ENCODE data around the gene FXYD1. TPM values are rescaled to one million over a fixed set of nuclear protein-coding genes. Genes with fewer than 3 reads are reported as not detected.
A peak's percentile ranks its signal among the peaks of the same experiment; 100 is the strongest.

Gene FXYD1
- not detected in 2 replicates for total RNA-seq (2014; rRNA removed; shearing (Covaris generic))

GRCh38 chr19:35138305-35138892, at the start of gene FXYD1:
Gene FXYD1, plus strand, starts transcription at chr19:35138824. Its CDS starts 1,256 bp downstream, at chr19:35140080.
- DNase-seq (ENCODE audit: low read depth in 1 of 2, low spot score in 2 of 2) = no peak
- Histone ChIP-seq H3K27ac (no peak within 1 kb of the TSS), H3K36me3 (no peaks in the 10 kb centered on the region), H3K4me1 (replicated peaks) (no peaks in the 10 kb centered on the region), H3K9me3 (replicated peaks) (0 out of 2 replicates have a peak, but pooled peaks cover 5% of the 10 kb centered on the region), H3K27me3 (replicated peaks) (peaks cover 28% of the 10 kb centered on the region), H3K4me3 (no peak within 1 kb of the TSS)

DNA sequence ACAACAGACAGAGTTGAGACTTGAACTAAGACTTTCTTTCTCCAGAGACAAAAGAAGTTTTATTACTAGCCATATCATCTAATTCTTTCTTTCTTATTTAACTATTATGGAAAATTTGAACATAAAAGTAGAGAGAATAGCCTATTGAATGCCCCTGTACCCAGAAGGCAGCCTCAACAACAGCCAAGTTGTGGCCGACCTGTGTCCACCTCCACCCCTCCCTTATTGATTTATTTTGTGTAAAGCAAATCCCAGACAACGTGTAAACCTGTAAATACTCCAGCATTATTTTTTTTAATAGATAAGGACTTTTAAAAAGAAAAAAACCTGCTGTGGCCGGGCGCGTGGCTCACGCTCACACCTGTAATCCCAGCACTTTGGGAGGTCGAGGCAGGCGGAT, 49.1 kb upstream of the FXYD1 start:
- H3K27ac ChIP-seq = peak overlapping the region; percentile 41; the same call in 1 of the 2 replicates
- H3K36me3 ChIP-seq = no peaks in the 10 kb centered on the region
- H3K4me3 ChIP-seq = no peak overlapping the region
- H3K4me1 ChIP-seq (replicated peaks) = peaks cover 17% of the 10 kb centered on the region
- DNase-seq (ENCODE audit: low read depth in 1 of 2, low spot score in 2 of 2) = no peak
- no peaks in the 10 kb centered on the region for H3K27me3 ChIP-seq (replicated peaks)
- H3K9me3 ChIP-seq (replicated peaks) = no peaks in the 10 kb centered on the region

DNA sequence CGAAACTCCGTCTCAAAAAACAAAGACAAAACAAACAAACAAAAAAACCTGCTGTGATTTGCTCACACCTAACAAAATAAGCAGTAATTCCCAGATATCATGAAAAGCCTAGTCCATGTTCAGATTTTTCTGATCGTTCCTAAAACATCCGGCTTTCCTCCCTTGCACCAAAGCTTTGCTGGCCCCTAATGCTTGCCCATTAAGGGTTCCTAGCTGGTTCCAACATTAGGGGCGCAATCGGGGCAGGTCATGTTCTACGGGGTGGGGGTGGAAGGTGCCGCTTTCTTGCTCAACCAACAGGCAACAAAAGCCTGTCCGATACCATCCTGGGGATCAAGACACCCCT, 48.5 kb upstream of the FXYD1 start:
- peaks cover 17% of the 10 kb centered on the region for H3K4me1 ChIP-seq (replicated peaks)
- H3K27ac ChIP-seq = no peak overlapping the region
- no peak for DNase-seq (ENCODE audit: low read depth in 1 of 2, low spot score in 2 of 2)
- no peaks in the 10 kb centered on the region for H3K36me3 ChIP-seq
- H3K27me3 ChIP-seq (replicated peaks) = no peaks in the 10 kb centered on the region
- H3K9me3 ChIP-seq (replicated peaks) = no peaks in the 10 kb centered on the region
- no peak overlapping the region for H3K4me3 ChIP-seq

- peak in 1 of 2 experiments; percentile 31 for DNase-seq (ENCODE audit: low read depth in 1 of 2, low spot score in 2 of 2)
- no peaks in the 10 kb centered on the region for H3K36me3 ChIP-seq
- H3K27ac ChIP-seq = no peak overlapping the region
- H3K4me1 ChIP-seq (replicated peaks) = peaks cover 17% of the 10 kb centered on the region
- no peak overlapping the region for H3K4me3 ChIP-seq
- no peaks in the 10 kb centered on the region for H3K27me3 ChIP-seq (replicated peaks)
- H3K9me3 ChIP-seq (replicated peaks) = no peaks in the 10 kb centered on the region
These were observed 48.0 kb upstream of the FXYD1 start for GRCh38 chr19:35090506-35091214.

GRCh38 chr19:35093430-35093829, 45.2 kb upstream of the FXYD1 start:
- Histone ChIP-seq H3K4me3 (no peak overlapping the region), H3K36me3 (no peaks in the 10 kb centered on the region), H3K27ac (no peak overlapping the region), H3K4me1 (replicated peaks) (peaks cover 11% of the 10 kb centered on the region), H3K9me3 (replicated peaks) (no peaks in the 10 kb centered on the region), H3K27me3 (replicated peaks) (no peaks in the 10 kb centered on the region)
- no peak for DNase-seq (ENCODE audit: low read depth in 1 of 2, low spot score in 2 of 2)

DNA sequence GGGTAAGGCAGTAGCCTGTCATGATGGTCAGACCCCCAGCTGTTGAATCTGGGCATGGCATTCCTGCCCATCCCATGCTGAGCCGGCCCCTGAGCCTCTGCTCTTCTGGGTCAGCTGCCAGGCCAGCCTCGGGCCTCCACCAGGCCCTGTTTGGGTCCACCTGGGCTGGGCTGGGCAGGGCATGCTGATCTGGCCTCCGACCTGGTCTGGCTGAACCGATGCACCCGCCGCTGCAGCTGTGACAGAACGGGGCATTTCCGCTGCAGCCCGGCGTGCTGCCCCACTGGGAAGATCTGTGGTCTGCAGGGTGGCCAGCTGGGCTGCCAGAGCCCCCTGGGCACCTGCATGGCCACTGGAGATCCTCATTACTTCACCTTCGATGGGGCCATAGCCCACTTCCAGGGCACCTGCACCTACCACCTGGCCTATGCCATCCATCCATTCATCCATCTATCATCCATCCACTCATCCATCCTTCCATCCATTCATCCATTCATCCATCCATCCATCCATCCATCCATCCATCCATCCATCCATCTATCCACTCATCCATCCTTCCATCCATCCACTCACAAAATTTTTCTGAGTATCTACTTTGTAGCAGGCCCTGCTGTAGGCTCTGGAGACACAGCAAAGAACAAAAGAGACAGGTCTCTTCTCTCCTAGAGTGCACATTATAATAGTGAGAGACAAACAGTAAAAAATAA, 44.5 kb upstream of the FXYD1 start:
- Histone ChIP-seq H3K9me3 (replicated peaks) (no peaks in the 10 kb centered on the region), H3K27me3 (replicated peaks) (no peaks in the 10 kb centered on the region), H3K4me3 (no peak overlapping the region), H3K27ac (no peak overlapping the region), H3K36me3 (no peaks in the 10 kb centered on the region), H3K4me1 (replicated peaks) (peaks cover 4% of the 10 kb centered on the region)
- DNase-seq (ENCODE audit: low read depth in 1 of 2, low spot score in 2 of 2) = no peak

GRCh38 chr19:35094656-35095055, 44.0 kb upstream of the FXYD1 start:
- Histone ChIP-seq H3K4me1 (replicated peaks) (no peaks in the 10 kb centered on the region; the same call in 1 of the 2 replicates), H3K27ac (no peak overlapping the region), H3K9me3 (replicated peaks) (no peaks in the 10 kb centered on the region), H3K4me3 (no peak overlapping the region), H3K27me3 (replicated peaks) (no peaks in the 10 kb centered on the region), H3K36me3 (no peaks in the 10 kb centered on the region)
- no peak for DNase-seq (ENCODE audit: low read depth in 1 of 2, low spot score in 2 of 2)

- no peaks in the 10 kb centered on the region for H3K36me3 ChIP-seq
- no peak overlapping the region for H3K27ac ChIP-seq
- no peak for DNase-seq (ENCODE audit: low read depth in 1 of 2, low spot score in 2 of 2)
- H3K9me3 ChIP-seq (replicated peaks) = no peaks in the 10 kb centered on the region
- no peak overlapping the region for H3K4me3 ChIP-seq
- no peaks in the 10 kb centered on the region for H3K27me3 ChIP-seq (replicated peaks)
- H3K4me1 ChIP-seq (replicated peaks) = no peaks in the 10 kb centered on the region; the same call in 1 of the 2 replicates
These were observed 42.8 kb upstream of the FXYD1 start for GRCh38 chr19:35095667-35096368.

DNA sequence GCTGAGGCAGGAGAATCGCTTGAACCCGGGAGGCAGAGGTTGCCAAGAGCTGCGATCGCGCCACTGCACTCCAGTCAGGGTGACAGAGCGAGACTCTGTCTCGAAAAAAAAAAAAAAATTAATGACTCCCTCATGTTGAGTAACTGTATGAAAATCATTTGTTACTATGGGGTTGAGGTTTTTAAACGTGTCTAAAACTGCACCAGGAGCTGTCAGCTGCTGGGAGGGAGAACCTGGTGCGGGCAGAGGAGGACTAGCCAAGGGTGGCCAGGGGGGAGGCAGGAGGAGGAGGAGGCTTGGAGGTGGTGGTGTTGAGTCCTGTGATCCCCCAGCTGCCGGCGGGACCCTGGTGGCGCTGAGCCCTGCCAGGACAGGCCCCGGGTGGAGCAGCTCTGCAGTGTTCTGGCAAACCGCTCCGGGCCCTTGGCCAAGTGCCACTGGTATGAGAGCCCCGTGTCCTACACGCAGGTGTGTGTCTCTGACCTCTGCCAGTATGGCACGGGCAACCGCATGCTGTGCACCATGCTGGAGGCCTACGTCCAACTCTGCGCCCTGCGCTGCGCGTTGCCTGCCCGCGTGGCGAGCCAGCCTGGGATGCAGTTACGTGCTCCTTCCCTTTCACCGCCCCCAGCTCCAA, 40.1 kb upstream of the FXYD1 start:
- no peak overlapping the region for H3K4me3 ChIP-seq
- no peaks in the 10 kb centered on the region for H3K4me1 ChIP-seq (replicated peaks)
- no peak for DNase-seq (ENCODE audit: low read depth in 1 of 2, low spot score in 2 of 2)
- no peaks in the 10 kb centered on the region for H3K27me3 ChIP-seq (replicated peaks)
- no peaks in the 10 kb centered on the region for H3K9me3 ChIP-seq (replicated peaks)
- no peaks in the 10 kb centered on the region for H3K36me3 ChIP-seq
- H3K27ac ChIP-seq = no peak overlapping the region

DNA sequence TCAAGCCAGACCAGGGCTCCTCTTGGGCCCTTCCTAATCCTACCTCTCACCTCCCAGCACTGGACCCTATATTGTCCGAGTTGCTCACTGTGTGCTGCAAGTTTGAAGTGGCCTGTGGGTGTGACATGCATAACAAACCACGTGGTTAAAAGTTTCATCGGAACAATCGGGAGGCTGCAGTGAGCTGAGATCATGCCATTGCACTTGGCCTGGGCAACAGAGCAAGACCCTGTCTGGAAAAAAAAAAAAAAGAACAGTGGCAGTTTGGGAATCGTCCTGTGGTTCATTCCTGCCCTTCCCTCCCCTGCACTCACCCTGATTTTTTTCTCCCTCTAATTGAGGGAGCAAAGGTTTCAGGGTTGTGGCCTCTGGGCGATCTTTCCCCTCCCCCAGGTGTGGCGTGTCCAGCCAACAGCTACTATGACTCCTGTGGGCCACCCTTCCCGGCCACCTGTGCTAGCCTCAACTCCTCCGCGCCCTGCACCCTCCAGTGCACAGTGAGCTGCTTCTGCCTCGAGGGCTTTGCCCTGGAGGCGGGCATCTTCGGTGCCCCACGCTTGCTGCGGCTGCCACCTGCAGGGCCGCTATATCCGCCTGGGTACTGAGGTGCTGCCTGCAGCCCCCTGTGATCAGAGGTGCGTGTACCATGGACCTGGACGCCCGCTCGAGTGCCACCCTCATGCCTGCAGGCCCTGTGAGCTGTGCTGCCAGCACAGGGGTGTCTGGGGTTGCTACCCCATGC, 39.3 kb upstream of the FXYD1 start:
- no peak overlapping the region for H3K27ac ChIP-seq
- no peaks in the 10 kb centered on the region for H3K4me1 ChIP-seq (replicated peaks)
- DNase-seq (ENCODE audit: low read depth in 1 of 2, low spot score in 2 of 2) = no peak
- H3K4me3 ChIP-seq = no peak overlapping the region
- no peaks in the 10 kb centered on the region for H3K9me3 ChIP-seq (replicated peaks)
- H3K36me3 ChIP-seq = no peaks in the 10 kb centered on the region
- H3K27me3 ChIP-seq (replicated peaks) = no peaks in the 10 kb centered on the region

DNA sequence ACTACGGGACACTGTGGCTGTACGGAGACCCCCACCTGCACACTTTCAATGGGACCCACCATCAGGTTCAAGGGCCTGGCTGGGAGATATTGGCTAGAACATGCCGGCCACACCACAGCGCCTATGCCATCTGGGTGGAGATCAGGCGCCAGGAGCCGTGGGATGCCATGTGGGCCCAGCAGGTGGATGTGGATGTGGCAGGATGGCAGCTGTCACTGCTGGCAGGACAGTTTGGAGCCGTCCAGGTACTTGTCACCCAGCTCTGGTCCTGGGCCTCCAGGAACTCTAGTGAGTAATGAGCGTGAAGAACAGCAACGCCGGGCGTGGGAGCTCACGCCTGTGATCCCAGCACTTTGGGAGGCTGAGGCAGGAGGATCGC, 38.7 kb upstream of the FXYD1 start:
- Histone ChIP-seq H3K27me3 (replicated peaks) (no peaks in the 10 kb centered on the region), H3K27ac (no peak overlapping the region), H3K36me3 (no peaks in the 10 kb centered on the region), H3K4me3 (no peak overlapping the region), H3K9me3 (replicated peaks) (no peaks in the 10 kb centered on the region), H3K4me1 (replicated peaks) (no peaks in the 10 kb centered on the region)
- no peak for DNase-seq (ENCODE audit: low read depth in 1 of 2, low spot score in 2 of 2)

GRCh38 chr19:35100588-35101533, 37.8 kb upstream of the FXYD1 start:
- Histone ChIP-seq H3K9me3 (replicated peaks) (no peaks in the 10 kb centered on the region), H3K4me1 (replicated peaks) (no peaks in the 10 kb centered on the region), H3K27ac (no peak overlapping the region), H3K27me3 (replicated peaks) (no peaks in the 10 kb centered on the region), H3K4me3 (no peak overlapping the region), H3K36me3 (no peaks in the 10 kb centered on the region)
- no peak for DNase-seq (ENCODE audit: low read depth in 1 of 2, low spot score in 2 of 2)

Data from SJSA1 (cell line).